HG03064 (cell line): ENCODE results near the gene CLEC2L.
"Not testable (repeated sequence)": the region's sequence is repeated elsewhere in the genome, so short reads cannot be mapped to it uniquely, and the experiment has no call there.

Experiments
- ATAC-seq: cut with Tn5 transposase; IDR thresholded peaks from one replicate; pipeline ENCODE4 v1.9.1; 2021; ENCODE audit warnings: low read depth; ENCODE audit not compliant: unreplicated experiment

The CLEC2L gene

GRCh38 chr7:139553991-139554700, 30.7 kb downstream of the CLEC2L start:
- ATAC-seq = not testable (repeated sequence)

- ATAC-seq = no peak
Observed at GRCh38 chr7:139557857-139558581, 34.5 kb downstream of the CLEC2L start.

GRCh38 chr7:139559364-139560105, 36.0 kb downstream of the CLEC2L start:
- no peak for ATAC-seq

GRCh38 chr7:139560199-139560598, 36.7 kb downstream of the CLEC2L start:
- ATAC-seq = no peak

- ATAC-seq = no peak
Observed at GRCh38 chr7:139560678-139561077, 37.2 kb downstream of the CLEC2L start.

GRCh38 chr7:139562491-139562890, 39.0 kb downstream of the CLEC2L start:
- ATAC-seq = no peak

- no peak for ATAC-seq
Observed at GRCh38 chr7:139562961-139563565, 39.6 kb downstream of the CLEC2L start.

GRCh38 chr7:139563856-139564255, 40.4 kb downstream of the CLEC2L start:
- no peak for ATAC-seq

- no peak for ATAC-seq
Observed at GRCh38 chr7:139566075-139566474, 42.6 kb downstream of the CLEC2L start.

- ATAC-seq = no peak
Observed at GRCh38 chr7:139566736-139567646, 43.5 kb downstream of the CLEC2L start.

- ATAC-seq = no peak
Observed at GRCh38 chr7:139567647-139568345, 44.3 kb downstream of the CLEC2L start.

GRCh38 chr7:139568346-139568675, 44.8 kb downstream of the CLEC2L start:
- ATAC-seq = no peak

GRCh38 chr7:139568813-139569490, 45.5 kb downstream of the CLEC2L start:
- ATAC-seq = no peak

GRCh38 chr7:139570119-139570518, 46.6 kb downstream of the CLEC2L start:
- ATAC-seq = no peak

GRCh38 chr7:139570626-139571025, 47.1 kb downstream of the CLEC2L start:
- no peak for ATAC-seq

- ATAC-seq = no peak
Observed at GRCh38 chr7:139571190-139571589, 47.7 kb downstream of the CLEC2L start.

GRCh38 chr7:139571651-139572050, 48.2 kb downstream of the CLEC2L start:
- ATAC-seq = no peak

- ATAC-seq = no peak
Observed at GRCh38 chr7:139572071-139572470, 48.6 kb downstream of the CLEC2L start.
